GM19467 (cell line): ENCODE results near the gene CREBBP.

ENCODE experiments used
- ATAC-seq: cut with Tn5 transposase; IDR thresholded peaks from one replicate; pipeline ENCODE4 v1.9.1; 2021; ENCODE audit warnings: mild to moderate bottlenecking, moderate library complexity; ENCODE audit not compliant: unreplicated experiment

CREBBP gene

GRCh38 chr16:3738128-3738527, 142.4 kb downstream of the CREBBP start:
- no peak for ATAC-seq

- ATAC-seq = no peak
These were observed 143.3 kb downstream of the CREBBP start for GRCh38 chr16:3737181-3737580.

DNA sequence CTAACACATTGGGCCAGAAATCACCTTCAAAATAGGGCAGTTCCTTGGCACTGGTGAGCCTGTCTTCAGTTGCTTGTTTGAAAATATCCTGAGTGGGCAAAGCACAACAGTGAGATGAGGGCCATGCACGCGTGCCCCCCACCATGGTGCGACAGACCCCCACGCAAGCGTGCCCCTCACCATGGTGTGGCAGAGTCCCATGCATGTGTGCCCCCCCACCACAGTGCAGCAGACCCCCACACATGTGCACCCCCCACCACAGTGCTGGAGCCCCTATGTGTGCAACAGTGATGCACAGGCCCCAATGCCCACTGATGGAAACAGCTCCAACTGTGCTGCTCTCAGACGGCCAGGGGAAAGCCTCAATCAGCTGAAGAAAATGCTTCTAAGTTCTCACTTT, 144.4 kb downstream of the CREBBP start:
- ATAC-seq = no peak

DNA sequence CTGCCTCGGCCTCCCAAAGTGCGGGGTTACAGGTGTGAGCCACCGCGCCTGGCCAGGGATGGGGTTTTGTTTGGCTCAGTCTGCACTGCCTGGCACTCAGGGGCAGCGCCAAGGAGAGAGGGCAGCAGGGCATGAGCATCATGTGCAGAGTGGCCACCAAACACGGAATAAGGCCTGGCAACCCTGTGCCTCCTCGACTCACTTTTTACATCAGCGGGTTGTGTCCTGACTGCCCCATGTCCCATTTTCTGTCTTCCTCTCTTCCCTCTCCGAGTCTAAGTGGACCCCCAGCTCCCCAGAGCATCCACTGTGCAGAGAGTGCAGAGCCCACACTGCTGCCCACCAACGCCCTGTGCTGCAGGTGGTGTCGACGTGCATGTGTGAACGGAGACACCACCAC, 145.0 kb downstream of the CREBBP start:
- no peak for ATAC-seq

DNA sequence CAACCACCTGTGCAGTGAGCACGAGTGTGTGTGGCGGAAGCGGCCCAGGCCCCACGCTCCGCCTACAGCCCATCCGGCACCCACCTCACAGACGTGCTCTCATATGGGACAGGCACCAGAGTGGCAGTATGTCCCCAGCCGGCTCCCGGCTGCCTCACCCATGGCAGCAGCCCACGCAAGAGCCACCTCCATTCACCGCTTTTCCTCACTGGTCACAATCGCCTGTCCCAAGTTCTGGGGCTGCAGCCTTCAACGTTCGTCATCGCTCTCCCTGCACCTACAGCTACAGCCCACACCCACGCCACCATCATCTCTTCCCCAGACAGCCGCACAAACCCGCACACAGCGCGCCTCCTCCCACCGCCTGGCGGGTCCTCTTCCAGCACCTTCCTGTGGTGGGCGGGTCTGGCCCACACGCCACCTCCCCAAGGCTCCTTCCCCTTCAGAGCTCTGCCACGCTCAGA, 145.7 kb downstream of the CREBBP start:
- no peak for ATAC-seq

DNA sequence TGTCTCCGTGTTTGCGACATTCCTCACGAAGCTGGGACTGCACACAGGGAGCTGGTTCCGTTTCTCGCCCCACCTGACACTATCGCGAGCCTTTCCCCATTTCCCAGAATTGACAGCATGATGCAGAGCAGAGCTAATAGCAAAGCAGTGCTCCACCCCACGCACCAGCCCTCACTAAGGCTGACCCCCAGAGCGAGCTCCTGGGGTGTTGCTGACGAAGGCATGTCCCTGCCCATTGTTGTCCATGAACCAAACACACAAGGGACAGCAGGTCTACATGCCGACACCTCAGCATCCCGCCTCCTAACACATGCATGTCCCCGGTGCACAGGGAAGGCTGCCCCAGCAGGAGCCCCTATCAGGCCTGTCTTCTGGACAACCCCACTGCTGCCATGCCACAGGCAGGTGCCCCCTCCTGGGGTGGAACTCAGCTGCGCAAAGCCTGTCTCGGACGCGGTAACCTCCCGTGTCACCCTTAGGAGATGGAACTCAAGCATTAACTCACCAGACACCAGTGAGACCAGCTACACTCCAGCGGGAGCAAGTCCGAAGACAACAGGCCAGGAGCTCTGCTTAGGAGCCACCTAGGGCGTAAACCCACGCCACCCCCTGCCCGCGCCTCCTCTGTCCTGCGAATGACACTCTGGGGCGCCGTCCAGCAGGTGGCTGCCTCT, 146.3 kb downstream of the CREBBP start:
- ATAC-seq = no peak

DNA sequence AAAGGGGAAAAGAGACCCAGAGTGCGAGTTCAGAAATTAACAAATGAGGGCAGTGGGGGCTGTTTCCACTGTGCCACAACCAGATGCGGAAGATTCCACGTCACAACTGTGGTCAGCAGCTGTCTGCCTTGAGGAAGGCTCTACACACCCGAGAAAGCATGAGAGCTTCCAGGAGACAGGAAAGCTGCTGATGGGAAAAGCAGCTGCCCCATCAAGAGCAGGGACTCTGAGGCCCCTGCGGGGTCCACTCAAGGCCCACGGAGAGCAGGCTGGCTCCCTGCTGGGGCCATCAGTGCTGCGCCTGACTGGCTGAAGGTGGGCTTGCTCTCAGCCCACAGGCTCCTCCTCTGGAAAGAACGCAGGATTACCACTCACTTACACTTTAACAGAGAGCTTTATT, 148.3 kb downstream of the CREBBP start:
- ATAC-seq = no peak

GRCh38 chr16:3731126-3731935, 149.2 kb downstream of the CREBBP start:
- ATAC-seq = no peak

GRCh38 chr16:3730161-3731125, 150.1 kb downstream of the CREBBP start:
- no peak for ATAC-seq

DNA sequence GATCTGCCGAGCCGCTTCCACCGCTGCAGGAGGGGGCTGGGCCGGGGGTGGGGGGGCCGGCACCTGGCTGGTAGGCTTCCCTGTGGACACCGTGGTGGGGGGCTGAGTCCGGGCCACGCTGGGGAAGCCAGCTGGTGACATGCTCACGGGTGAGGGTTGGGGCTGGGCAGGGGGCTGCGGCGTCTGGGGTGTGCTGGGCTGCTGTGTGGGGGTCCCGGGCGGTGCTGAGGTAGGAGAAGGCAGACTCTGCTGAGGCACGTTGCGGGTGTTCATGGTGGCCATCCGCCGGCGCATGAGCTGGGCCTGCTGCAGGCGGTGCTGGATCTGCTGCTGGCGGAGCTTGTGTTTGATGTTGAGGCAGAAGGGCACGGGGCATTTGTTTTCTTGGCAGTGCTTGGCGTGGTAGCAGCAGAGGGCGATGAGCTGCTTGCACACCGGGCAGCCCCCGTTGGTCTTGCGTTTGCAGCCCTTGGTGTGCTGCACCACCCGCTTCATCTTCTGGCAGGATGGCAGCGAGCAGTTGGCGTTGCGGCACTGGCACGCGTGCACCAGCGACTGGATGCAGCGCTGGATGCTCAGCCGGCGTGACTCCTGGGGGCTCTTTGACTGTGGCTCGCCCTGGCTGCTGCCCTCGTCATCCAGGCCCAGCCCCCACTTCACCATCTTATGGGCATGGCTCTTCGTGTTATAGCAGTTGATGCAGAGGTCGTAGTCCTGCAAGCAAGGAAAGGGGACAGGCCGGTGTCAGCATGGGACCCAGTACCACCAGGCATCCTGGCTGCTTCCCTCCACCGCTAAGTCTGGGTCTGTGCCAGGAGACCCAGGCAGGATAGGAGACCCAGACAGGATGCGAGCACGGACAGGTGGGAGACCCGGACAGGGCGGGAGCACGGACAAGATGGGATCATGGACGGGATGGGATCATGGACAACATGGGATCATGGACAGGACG, 151.1 kb downstream of the CREBBP start:
- ATAC-seq = no peak

DNA sequence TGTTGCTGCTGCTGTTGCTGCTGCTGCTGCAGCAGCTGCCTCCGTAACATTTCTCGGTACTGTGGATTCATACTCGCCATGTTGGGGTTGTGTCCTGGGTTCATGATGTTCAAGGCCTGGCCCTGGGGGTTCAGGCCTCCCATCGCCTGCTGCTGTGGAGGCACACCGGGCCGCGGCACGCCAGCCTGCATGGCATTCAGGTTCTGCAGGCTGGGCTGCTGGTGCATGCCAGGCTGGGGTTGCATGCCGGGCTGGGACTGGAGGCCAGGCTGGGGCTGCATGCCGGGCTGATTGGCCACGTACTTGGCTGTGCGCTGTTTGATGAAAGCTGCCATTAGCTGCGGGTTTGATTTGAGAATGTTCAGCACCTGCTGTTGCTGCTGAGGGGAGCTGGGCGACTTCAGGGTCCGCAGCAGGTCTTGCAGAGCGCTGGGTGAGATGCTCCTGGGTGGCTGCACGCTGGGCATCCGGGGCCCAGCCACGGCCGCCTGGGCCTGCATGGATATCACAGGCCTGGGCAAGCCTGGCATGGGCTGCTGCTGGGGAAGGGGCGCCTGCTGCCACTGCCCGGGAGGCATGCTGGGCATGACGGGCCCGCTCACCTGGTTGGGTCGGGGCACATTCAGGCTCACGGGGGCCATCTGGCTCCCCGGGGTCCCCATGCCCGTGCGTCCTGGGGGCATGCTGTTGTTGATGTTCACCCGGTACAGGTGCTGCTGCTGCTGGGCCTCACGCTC, 151.9 kb downstream of the CREBBP start:
- ATAC-seq = no peak

- ATAC-seq = no peak
These were observed 152.6 kb downstream of the CREBBP start for GRCh38 chr16:3727806-3728381.

DNA sequence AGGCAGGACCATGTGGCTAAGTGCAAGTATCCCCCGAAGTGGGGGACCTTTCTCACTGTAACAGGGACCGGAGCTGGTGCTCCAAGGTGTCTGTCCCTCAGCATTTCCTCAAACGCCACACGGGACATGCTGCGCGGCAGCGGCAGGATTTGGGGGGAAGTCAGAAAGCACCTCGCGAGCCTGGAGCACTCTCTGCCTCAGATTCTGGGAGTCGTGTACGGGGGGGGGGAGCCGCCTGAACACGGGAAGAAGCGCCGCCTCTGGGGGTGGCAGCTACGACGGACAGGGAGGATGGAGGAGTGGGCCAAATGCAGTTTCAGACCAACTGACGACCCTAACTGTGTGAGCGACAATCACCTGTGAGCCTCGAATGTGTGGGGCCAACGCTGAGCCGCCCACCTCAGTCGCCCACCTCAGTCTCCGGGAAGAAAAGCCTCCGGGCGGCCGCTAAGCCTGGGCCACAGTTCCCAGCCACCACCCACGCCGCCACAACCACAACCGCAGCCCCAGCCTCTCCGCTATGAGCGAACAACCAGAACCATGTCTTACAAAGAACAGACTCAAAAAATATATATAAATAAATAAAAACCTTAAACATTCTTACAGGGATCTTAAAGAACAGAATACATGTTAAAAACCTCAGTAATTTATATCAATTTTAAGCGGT, 154.4 kb downstream of the CREBBP start:
- no peak for ATAC-seq

- ATAC-seq = no peak
These were observed 155.2 kb downstream of the CREBBP start for GRCh38 chr16:3725276-3725675.

- ATAC-seq = no peak
These were observed 158.0 kb downstream of the CREBBP start for GRCh38 chr16:3722508-3722907.

DNA sequence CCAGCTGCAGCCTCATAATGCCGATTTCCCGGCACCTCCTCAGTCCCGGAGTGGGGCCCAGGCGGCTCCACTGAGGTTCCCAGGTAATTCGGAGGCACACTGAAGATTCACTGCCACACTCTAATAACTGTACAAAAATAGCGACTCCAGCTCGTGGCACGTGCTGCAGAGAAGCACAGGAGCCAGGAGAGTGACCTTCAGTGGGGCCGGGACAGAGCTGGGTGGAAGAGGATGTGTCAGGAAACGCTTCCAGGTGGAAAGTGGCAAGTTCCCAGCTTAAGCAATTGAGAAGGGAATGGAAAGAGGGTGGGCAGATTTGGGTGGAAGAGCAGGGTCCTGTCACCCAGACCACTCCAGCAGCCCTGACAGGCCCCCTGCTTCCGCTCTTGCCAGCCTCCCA, 160.1 kb downstream of the CREBBP start:
- no peak for ATAC-seq

GRCh38 chr16:3718628-3719027, 161.9 kb downstream of the CREBBP start:
- no peak for ATAC-seq

GRCh38 chr16:3718019-3718391, 162.5 kb downstream of the CREBBP start:
- ATAC-seq = no peak
